Putamen (tissue), 1 donor: Measurements from ENCODE around the gene AKR1C8.
"Not testable (repeated sequence)": the region's sequence is repeated elsewhere in the genome, so short reads cannot be mapped to it uniquely, and the experiment has no call there.

ENCODE experiments used
- DNase-seq: peaks from one replicate; pipeline ENCODE4 v3.0.0-alpha.2; 2016; ENCODE audit warnings: low spot score

AKR1C8 gene

GRCh38 chr10:5184987-5185775, at the start of gene AKR1C8:
Gene AKR1C8, minus strand, starts transcription at chr10:5185150. Its CDS starts 46 bp downstream, at chr10:5185104.
- no peak for DNase-seq

- DNase-seq: no peak
These were observed 49.3 kb upstream of the AKR1C8 start for GRCh38 chr10:5234106-5234860.

- no peak for DNase-seq
These were observed 48.4 kb upstream of the AKR1C8 start for GRCh38 chr10:5233324-5233723.

GRCh38 chr10:5229019-5229418, 44.1 kb upstream of the AKR1C8 start:
- no peak for DNase-seq

GRCh38 chr10:5222942-5223341, 38.0 kb upstream of the AKR1C8 start:
- not testable (repeated sequence) for DNase-seq

- DNase-seq: no peak
These were observed 34.3 kb upstream of the AKR1C8 start for GRCh38 chr10:5219262-5219661.

GRCh38 chr10:5216801-5217200, 31.9 kb upstream of the AKR1C8 start:
- no peak for DNase-seq

GRCh38 chr10:5211696-5212536, 27.0 kb upstream of the AKR1C8 start:
- no peak for DNase-seq

GRCh38 chr10:5210261-5210660, 25.3 kb upstream of the AKR1C8 start:
- DNase-seq: not testable (repeated sequence)

- not testable (repeated sequence) for DNase-seq
These were observed 24.8 kb upstream of the AKR1C8 start for GRCh38 chr10:5209776-5210175.

GRCh38 chr10:5206799-5207198, 21.8 kb upstream of the AKR1C8 start:
- DNase-seq: no peak

GRCh38 chr10:5199398-5199797, 14.4 kb upstream of the AKR1C8 start:
- no peak for DNase-seq

GRCh38 chr10:5198386-5198785, 13.4 kb upstream of the AKR1C8 start:
- DNase-seq: no peak

- DNase-seq: no peak
These were observed 11.8 kb upstream of the AKR1C8 start, which contains the start of gene AKR1C4 for GRCh38 chr10:5196702-5197113. Gene AKR1C4, plus strand, starts transcription at chr10:5196837. Its CDS starts 31 bp downstream, at chr10:5196868.

GRCh38 chr10:5195727-5196374, 10.9 kb upstream of the AKR1C8 start:
- no peak for DNase-seq

GRCh38 chr10:5194431-5194830, 9.5 kb upstream of the AKR1C8 start:
- DNase-seq: no peak

- DNase-seq: no peak
These were observed 3.4 kb upstream of the AKR1C8 start for GRCh38 chr10:5188358-5188757.

GRCh38 chr10:5187867-5188266, 2.9 kb upstream of the AKR1C8 start:
- DNase-seq: no peak

GRCh38 chr10:5183923-5184322, 1.0 kb downstream of the AKR1C8 start:
- DNase-seq: no peak

- not testable (repeated sequence) for DNase-seq
These were observed 4.4 kb downstream of the AKR1C8 start for GRCh38 chr10:5180503-5180902.

GRCh38 chr10:5175581-5175980, 9.4 kb downstream of the AKR1C8 start:
- not testable (repeated sequence) for DNase-seq
